B cell (primary cell): Measurements from ENCODE around the gene FPR1. TPM values are rescaled to one million over a fixed set of nuclear protein-coding genes. Genes with fewer than 3 reads are reported as not detected.

Experiments used
- ATAC-seq: fragments of 200-7000 bp; cut with Tn5 transposase; one replicate; pipeline ENCODE4 v1.10.0; 2021; ENCODE audit warnings: low read depth, mild to moderate bottlenecking, moderate number of reproducible peaks, moderate library complexity
- CTCF ChIA-PET: fragments of 350-600 bp; sonication (Branson Sonifier 250); formaldehyde crosslinking; loops from one replicate; lab custom pipeline; 2021; ENCODE audit warnings: antibody characterized with exemption, inconsistent platforms; lab: Charles Lee
- POLR2A ChIA-PET: fragments of 350-600 bp; sonication (Branson Sonifier 250); formaldehyde crosslinking; loops from one replicate; lab custom pipeline; 2021; ENCODE audit warnings: antibody characterized with exemption; lab: Charles Lee
- DNase-seq: peaks from one replicate; pipeline ENCODE4 v3.0.0; 2013
- H2AFZ ChIP-seq: 2 replicates; pipeline ENCODE4 v1.6.1; 2012; ENCODE audit warnings: mild to moderate bottlenecking, low read depth, low read length; ENCODE audit not compliant: insufficient read depth, poor library complexity, severe bottlenecking
- H3K27ac ChIP-seq, 2 donors: 1 replicate in 1 of 2; 2 replicates in 1 of 2; pipeline ENCODE4 v1.5.1; 2012 to 2013; ENCODE audit warnings: low read length in 2 of 2, mild to moderate bottlenecking in 2 of 2, moderate library complexity in 1 of 2
- H3K27me3 ChIP-seq, 4 experiments: fragments of 200-600 bp in 1 of 4; sonication (generic) in 1 of 4; replicated peaks in 1 of 4; 1 replicate in 2 of 4; 2 replicates in 2 of 4; pipeline versions ENCODE4 v1.6.1 to v1.7.0; 2013 to 2016; ENCODE audit warnings: low read length in 3 of 4, mild to moderate bottlenecking in 2 of 4, mixed read lengths in 1 of 4, moderate library complexity in 1 of 4; ENCODE audit not compliant: insufficient read depth in 4 of 4, control insufficient read depth in 3 of 4; ENCODE audit errors: control extremely low read depth in 1 of 4
- H3K36me3 ChIP-seq, 2 experiments: replicated peaks in 1 of 2; 1 replicate in 1 of 2; 2 replicates in 1 of 2; pipeline versions ENCODE4 v1.6.1 to v1.7.1; 2013; ENCODE audit warnings: low read length in 1 of 2; ENCODE audit not compliant: insufficient read depth in 2 of 2, control insufficient read depth in 1 of 2; ENCODE audit errors: control extremely low read depth in 1 of 2, extremely low read depth in 1 of 2
- H3K4me1 ChIP-seq, 2 donors: fragments of 200-600 bp in 1 of 2; sonication (generic) in 1 of 2; 1 replicate in 1 of 2; 2 replicates in 1 of 2; pipeline versions ENCODE4 v1.5.1 to v1.6.1; 2013 to 2017; ENCODE audit warnings: low read length in 2 of 2; ENCODE audit not compliant: control insufficient read depth in 2 of 2, insufficient read depth in 2 of 2
- H3K4me2 ChIP-seq: replicated peaks from 2 replicates; pipeline ENCODE3; 2012; ENCODE audit warnings: mild to moderate bottlenecking, low read depth, low read length; ENCODE audit not compliant: poor library complexity, severe bottlenecking
- H3K4me3 ChIP-seq, 5 experiments: fragments of 200-600 bp in 1 of 5; sonication (generic) in 1 of 5; 1 replicate in 3 of 5; 2 replicates in 2 of 5; pipeline versions ENCODE4 v1.5.1 to v1.7.0; 2011 to 2016; ENCODE audit warnings: low read length in 4 of 5, mild to moderate bottlenecking in 4 of 5, low read depth in 2 of 5, control low read depth in 1 of 5, moderate library complexity in 1 of 5; ENCODE audit not compliant: insufficient read depth in 1 of 5; ENCODE audit errors: control extremely low read depth in 1 of 5, extremely low read depth in 1 of 5
- H3K79me2 ChIP-seq: fragments of 200-600 bp; sonication (generic); one replicate; pipeline ENCODE4 v1.6.0; 2016; ENCODE audit warnings: low read length; ENCODE audit not compliant: control insufficient read depth, insufficient read depth
- H3K9ac ChIP-seq: fragments of 200-600 bp; sonication (generic); 2 replicates; pipeline ENCODE4 v1.6.1; 2017; ENCODE audit warnings: mild to moderate bottlenecking, low read length, moderate library complexity
- H3K9me3 ChIP-seq, 3 donors: one replicate each; pipeline versions ENCODE4 v1.6.1 to v1.7.1; 2013; ENCODE audit warnings: low read length in 2 of 3; ENCODE audit not compliant: control insufficient read depth in 2 of 3, insufficient read depth in 1 of 3; ENCODE audit errors: control extremely low read depth in 1 of 3
- H4K20me1 ChIP-seq: 2 replicates; pipeline ENCODE4 v1.6.0; 2012; ENCODE audit warnings: mild to moderate bottlenecking, low read length; ENCODE audit not compliant: insufficient read depth, control insufficient read depth, poor library complexity, severe bottlenecking
- H3K27ac Mint-ChIP-seq: one replicate; pipeline ENCODE4 v1.8.0; 2021; ENCODE audit warnings: mixed read lengths
- H3K27me3 Mint-ChIP-seq: one replicate; pipeline ENCODE4 v1.8.0; 2021; ENCODE audit warnings: mixed read lengths
- H3K4me1 Mint-ChIP-seq: one replicate; pipeline ENCODE4 v1.8.0; 2021; ENCODE audit warnings: mixed read lengths
- H3K4me3 Mint-ChIP-seq: one replicate; pipeline ENCODE4 v1.8.0; 2021; ENCODE audit warnings: mixed read lengths
- H3K9me3 Mint-ChIP-seq: one replicate; pipeline ENCODE4 v1.8.0; 2022; ENCODE audit warnings: mixed read lengths; ENCODE audit not compliant: insufficient read depth
- EZH2 ChIP-seq: IDR thresholded peaks from 2 replicates; pipeline ENCODE4 v1.6.1; 2012; ENCODE audit warnings: borderline replicate concordance, low read depth, mild to moderate bottlenecking, moderate library complexity, low read length; ENCODE audit not compliant: insufficient read depth, poor library complexity, severe bottlenecking
- WGBS: methylation state at CpG from one replicate; pipeline ENCODE4 v1.1.5; 2013; ENCODE audit warnings: missing lambda C conversion rate; ENCODE audit not compliant: insufficient coverage; 5-methylcytosine and 5-hydroxymethylcytosine counted together
- intact Hi-C: fragments of 100-400 bp; cut with micrococcal nuclease; formaldehyde crosslinking; loops from one replicate; pipeline ENCODE4 v1.10.0; 2022
- polyA plus RNA-seq: library from polyadenylated mRNA; depleted of rRNA; stranded (reverse); fragments of >200 nt; gene quantifications from 2 replicates; pipeline ENCODE4 v1.2.3, GENCODE V29; 2012
- total RNA-seq, 2 donors: library from RNA; stranded (reverse); fragments of 120-200 nt in 1 of 2; gene quantifications; 1 replicate in 1 of 2; 2 replicates in 1 of 2; pipeline versions ENCODE4 v1.2.3 to v1.2.4, GENCODE V29; 2013 to 2022
- TF ChIP-seq, protein P1 (sequence below): fragments of 200-600 bp; IDR thresholded peaks from one replicate; pipeline ENCODE4 v1.8.0; 2022; ENCODE audit warnings: antibody characterized with exemption, mild to moderate bottlenecking

The FPR1 gene
- total and polyA plus RNA-seq, 2 donors (not counting 1 experiment from before 2014, with no cell fraction given): 0.17 to 1.1 TPM

DNA sequence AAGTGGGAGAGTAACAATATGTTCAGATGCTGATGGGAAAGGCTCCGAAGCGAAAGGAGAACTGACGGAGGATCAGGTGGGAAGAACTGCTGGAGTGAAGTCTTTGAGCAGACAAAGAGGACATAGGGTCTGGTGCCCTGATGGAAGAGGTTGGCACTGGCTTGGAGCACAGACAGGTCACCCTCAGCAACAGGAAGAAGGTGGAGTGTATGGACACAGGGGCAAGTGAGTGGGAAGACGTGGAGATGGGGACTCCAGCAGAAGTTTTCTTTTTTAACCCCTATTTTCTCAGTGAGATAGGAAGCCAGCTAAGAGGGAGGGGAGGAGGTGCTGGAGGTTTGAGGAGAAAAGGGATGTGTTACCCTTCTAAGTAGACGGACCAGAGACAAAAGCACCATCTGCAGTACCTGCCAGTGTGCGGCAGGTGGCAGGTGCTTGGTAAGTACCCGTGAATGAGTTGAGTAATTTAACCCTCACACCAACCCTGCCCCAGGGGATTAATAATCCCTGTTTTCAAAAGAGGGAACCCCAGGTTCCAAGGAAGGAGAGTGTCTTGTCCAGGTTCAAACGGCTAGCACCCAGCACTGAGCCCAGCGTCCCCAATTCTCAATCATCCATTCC lies 39.1 kb downstream of the FPR1 start:
- TF ChIP-seq, protein P1, sequence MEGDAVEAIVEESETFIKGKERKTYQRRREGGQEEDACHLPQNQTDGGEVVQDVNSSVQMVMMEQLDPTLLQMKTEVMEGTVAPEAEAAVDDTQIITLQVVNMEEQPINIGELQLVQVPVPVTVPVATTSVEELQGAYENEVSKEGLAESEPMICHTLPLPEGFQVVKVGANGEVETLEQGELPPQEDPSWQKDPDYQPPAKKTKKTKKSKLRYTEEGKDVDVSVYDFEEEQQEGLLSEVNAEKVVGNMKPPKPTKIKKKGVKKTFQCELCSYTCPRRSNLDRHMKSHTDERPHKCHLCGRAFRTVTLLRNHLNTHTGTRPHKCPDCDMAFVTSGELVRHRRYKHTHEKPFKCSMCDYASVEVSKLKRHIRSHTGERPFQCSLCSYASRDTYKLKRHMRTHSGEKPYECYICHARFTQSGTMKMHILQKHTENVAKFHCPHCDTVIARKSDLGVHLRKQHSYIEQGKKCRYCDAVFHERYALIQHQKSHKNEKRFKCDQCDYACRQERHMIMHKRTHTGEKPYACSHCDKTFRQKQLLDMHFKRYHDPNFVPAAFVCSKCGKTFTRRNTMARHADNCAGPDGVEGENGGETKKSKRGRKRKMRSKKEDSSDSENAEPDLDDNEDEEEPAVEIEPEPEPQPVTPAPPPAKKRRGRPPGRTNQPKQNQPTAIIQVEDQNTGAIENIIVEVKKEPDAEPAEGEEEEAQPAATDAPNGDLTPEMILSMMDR: peak; percentile 42
- no peak for TF ChIP-seq EZH2
- H3K4me2 ChIP-seq: no peak overlapping the region
- no peaks in the 10 kb centered on the region for H3K79me2 ChIP-seq
- H3K4me3 Mint-ChIP-seq: no peak overlapping the region
- peaks cover 33% of the 10 kb centered on the region for H3K4me1 Mint-ChIP-seq
- peaks cover 15 to 31% of the 10 kb centered on the region in 2 donors for H3K4me1 ChIP-seq
- ChIA-PET CTCF (no interaction called here), POLR2A (no interaction called here)
- H3K9me3 Mint-ChIP-seq: peaks cover 5% of the 10 kb centered on the region
- no peaks in the 10 kb centered on the region for H3K27me3 ChIP-seq
- ATAC-seq: no peak
- H3K27ac Mint-ChIP-seq: no peak overlapping the region
- no peaks in the 10 kb centered on the region for H3K36me3 ChIP-seq
- H3K27ac ChIP-seq: no peak overlapping the region
- no peak overlapping the region for H3K9ac ChIP-seq
- H4K20me1 ChIP-seq: no peaks in the 10 kb centered on the region
- H3K27me3 Mint-ChIP-seq: peaks cover 16% of the 10 kb centered on the region
- WGBS: 97% methylated on average over 3 of the region's 9 CpGs
- intact Hi-C loops: no loop called here
- no peak for DNase-seq
- no peak overlapping the region for H2AFZ ChIP-seq
- H3K4me3 ChIP-seq: no peak overlapping the region
- H3K9me3 ChIP-seq: peaks cover 0 to 15% (median 0%) of the 10 kb centered on the region in 3 donors

DNA sequence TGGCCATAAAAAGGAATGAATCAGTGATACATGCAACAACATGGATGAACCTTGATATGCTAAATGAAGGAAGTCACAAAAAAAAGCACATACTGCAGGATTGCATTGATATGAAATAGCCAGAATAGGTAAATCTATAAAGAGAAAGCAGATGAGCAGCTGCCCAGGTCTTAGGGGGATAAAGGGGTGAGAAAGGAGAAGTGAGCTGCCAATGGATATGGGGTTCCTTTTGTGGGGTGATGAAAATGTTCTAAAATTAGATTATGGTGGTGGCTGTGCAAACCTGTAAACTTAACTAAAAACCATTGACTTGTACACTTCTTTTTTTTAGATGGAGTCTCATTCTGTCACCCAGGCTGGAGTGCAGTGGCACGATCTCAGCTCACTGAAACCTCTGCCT lies 40.0 kb downstream of the FPR1 start:
- WGBS: 73% methylated on average over 1 of the region's 1 CpG
- intact Hi-C loops: no loop called here
- peaks cover 10% of the 10 kb centered on the region for H3K27me3 Mint-ChIP-seq

More for the DNA sequence above, 40.0 kb downstream of the FPR1 start:
- Histone ChIP-seq H3K27ac (no peak overlapping the region), H3K9ac (no peak overlapping the region), H4K20me1 (no peaks in the 10 kb centered on the region), H3K27me3 (no peaks in the 10 kb centered on the region), H3K4me2 (peak overlapping the region; percentile 49), H2AFZ (no peak overlapping the region), H3K79me2 (no peaks in the 10 kb centered on the region), H3K4me1 (peaks cover 15 to 31% of the 10 kb centered on the region in 2 donors), H3K36me3 (no peaks in the 10 kb centered on the region), H3K4me3 (no peak overlapping the region), H3K9me3 (peaks cover 0 to 15% (median 0%) of the 10 kb centered on the region in 3 donors)
- ChIA-PET POLR2A (no interaction called here), CTCF (interaction anchor here (0.5 to 1.7 kb wide), 3 partner anchors 55 to 134 kb away, joined by 3 to 6 read pairs (median 5); no protein-coding TSS in a partner anchor)
- H3K4me1 Mint-ChIP-seq: peaks cover 33% of the 10 kb centered on the region
- no peak overlapping the region for H3K27ac Mint-ChIP-seq
- no peak overlapping the region for H3K4me3 Mint-ChIP-seq
- TF ChIP-seq EZH2: no peak
- TF ChIP-seq, protein P1: no peak
- ATAC-seq: no peak
- H3K9me3 Mint-ChIP-seq: peaks cover 5% of the 10 kb centered on the region
- DNase-seq: no peak
